GM19467 (cell line): ENCODE data around the gene SMARCA5.
A peak's percentile ranks its signal among the peaks of the same experiment; 100 is the strongest.
"Not testable (repeated sequence)": the region's sequence is repeated elsewhere in the genome, so short reads cannot be mapped to it uniquely, and the experiment has no call there.

Source experiments
- ATAC-seq: cut with Tn5 transposase; IDR thresholded peaks from one replicate; pipeline ENCODE4 v1.9.1; 2021; ENCODE audit warnings: mild to moderate bottlenecking, moderate library complexity; ENCODE audit not compliant: unreplicated experiment

SMARCA5 gene, protein sequence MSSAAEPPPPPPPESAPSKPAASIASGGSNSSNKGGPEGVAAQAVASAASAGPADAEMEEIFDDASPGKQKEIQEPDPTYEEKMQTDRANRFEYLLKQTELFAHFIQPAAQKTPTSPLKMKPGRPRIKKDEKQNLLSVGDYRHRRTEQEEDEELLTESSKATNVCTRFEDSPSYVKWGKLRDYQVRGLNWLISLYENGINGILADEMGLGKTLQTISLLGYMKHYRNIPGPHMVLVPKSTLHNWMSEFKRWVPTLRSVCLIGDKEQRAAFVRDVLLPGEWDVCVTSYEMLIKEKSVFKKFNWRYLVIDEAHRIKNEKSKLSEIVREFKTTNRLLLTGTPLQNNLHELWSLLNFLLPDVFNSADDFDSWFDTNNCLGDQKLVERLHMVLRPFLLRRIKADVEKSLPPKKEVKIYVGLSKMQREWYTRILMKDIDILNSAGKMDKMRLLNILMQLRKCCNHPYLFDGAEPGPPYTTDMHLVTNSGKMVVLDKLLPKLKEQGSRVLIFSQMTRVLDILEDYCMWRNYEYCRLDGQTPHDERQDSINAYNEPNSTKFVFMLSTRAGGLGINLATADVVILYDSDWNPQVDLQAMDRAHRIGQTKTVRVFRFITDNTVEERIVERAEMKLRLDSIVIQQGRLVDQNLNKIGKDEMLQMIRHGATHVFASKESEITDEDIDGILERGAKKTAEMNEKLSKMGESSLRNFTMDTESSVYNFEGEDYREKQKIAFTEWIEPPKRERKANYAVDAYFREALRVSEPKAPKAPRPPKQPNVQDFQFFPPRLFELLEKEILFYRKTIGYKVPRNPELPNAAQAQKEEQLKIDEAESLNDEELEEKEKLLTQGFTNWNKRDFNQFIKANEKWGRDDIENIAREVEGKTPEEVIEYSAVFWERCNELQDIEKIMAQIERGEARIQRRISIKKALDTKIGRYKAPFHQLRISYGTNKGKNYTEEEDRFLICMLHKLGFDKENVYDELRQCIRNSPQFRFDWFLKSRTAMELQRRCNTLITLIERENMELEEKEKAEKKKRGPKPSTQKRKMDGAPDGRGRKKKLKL

DNA sequence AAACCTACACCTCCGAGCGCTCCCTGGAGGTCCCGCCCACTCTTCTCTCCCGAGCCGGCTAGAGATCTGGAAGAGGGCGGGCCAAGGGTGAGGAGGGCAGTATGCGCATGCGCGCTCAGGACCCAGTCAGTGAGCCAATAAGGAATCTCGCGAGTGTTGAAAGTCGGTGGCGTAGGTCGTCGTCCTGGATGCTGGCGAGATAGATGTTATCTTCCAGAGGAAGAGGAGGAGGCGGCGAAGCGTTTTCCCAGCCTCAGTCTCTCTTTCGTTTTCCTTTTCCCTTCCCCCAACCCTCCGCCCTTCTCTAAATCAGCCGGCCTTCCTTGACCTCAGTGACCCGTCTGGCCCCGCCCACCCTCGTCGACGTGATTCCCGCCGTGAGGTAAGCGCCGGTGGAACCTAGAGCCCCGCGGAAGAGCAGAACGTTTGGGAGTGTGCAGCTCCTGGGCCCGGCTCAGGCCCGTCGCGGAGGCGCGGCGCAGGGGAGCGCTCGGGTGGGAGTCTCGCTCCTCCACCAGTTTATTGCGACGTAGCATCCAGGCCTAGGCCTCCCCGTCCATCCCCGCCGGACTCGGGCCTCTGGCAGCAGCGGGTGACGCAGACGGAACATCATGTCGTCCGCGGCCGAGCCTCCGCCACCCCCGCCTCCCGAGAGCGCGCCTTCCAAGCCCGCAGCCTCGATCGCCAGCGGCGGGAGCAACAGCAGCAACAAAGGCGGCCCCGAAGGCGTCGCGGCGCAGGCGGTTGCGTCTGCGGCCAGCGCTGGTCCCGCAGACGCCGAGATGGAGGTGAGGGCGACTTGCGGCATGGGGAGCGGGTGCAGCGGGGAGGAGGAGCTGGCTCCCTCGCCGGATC, at the start of gene SMARCA5:
SMARCA5 (plus strand) TSS at position 389 of the 855 bp plus-strand sequence; CDS start at position 612, 223 bp downstream.
- peak; percentile 89 for ATAC-seq

DNA sequence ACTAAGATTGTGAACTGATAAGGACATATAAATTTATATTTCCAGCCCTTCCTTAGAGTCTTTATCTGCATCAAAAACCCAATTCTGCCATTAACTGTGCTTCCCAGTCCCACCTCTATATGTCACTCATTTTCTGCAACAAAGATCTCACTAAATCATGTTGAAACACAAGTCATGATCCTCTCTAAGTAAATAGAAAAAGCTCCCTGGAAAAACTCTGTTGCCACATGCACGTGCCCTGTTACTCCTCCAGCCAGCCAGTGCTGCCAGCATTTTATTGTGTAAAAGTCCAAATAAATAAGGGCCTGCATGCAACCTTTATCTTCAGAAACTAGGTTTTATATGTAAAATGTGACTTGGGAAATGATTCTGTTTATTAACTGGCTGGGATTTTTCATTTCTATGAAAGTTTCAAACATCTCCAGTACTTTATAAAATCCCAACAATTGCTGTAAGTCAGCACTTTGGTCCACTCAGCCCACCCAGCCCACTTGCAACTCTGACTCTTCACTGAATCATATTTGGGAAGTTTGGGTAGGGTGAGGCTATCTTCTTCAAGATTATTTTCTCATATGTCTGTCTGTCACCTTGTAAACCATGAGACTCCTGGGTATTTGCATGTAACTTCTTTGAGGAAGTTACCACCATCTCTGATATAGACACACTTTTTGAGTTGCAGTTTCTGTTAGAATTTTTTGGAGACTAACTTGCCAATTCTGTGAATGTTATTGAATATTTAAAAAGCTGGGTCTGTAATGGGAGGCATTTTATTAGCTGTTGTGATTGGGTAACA, 40.0 kb upstream of the SMARCA5 start:
- ATAC-seq, result peak; percentile 58

DNA sequence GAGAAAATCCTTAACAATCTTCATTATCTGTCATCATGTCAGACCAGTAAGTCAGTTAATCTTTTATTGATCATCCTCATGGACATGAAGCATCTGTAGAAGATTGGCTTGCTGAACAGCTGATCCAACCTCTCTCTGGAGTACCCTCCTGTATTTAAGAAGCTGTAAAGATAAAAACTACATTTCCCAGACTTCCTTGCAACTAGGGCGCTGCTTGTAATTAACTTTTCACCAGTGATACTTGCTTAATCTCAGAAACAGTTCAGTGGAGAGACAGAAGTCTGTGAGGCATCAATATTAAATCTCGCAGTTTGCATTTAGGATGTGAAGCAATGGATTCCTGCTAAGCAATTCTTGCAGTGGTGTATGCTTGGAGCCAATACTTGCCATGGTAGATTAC, 36.0 kb upstream of the SMARCA5 start:
- no peak for ATAC-seq

DNA sequence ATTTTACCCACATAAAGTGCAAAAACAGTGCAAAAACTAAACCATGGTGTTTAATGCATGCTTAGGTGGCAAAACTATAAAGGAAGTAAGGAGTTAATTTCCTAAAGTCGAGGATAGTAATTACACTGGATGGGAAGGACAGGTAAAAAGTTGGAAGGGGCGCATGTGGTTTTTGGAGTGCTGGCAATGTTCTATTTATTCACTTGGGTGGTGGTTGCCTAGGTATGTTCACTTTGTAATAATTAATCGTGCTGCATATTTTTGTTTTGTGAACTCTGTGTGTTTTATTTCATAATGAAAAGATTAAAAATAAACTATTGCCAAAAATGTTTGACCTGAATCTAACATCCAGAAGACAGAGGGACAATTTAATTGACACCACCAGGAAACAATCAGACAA, 32.1 kb upstream of the SMARCA5 start:
- ATAC-seq, result no peak

DNA sequence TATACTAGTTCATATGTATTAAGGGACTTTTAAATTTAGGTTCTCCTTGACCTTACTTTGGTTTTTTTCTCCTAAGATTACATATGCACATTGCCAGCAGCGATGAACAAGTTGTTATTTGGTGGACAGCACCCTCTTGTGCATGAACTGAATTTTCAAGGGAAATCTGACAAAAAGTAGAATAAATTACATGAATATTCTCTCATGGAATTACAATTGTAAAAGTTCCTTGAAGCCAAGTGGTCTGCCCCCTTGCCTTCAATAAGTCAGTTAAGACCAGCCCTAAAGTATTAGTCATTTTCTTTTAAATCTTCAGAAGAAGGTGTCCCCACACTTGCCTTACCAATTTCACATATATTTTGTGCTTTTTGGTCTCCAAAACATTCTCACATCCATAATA, 30.7 kb upstream of the SMARCA5 start:
- ATAC-seq, result peak; percentile 66

DNA sequence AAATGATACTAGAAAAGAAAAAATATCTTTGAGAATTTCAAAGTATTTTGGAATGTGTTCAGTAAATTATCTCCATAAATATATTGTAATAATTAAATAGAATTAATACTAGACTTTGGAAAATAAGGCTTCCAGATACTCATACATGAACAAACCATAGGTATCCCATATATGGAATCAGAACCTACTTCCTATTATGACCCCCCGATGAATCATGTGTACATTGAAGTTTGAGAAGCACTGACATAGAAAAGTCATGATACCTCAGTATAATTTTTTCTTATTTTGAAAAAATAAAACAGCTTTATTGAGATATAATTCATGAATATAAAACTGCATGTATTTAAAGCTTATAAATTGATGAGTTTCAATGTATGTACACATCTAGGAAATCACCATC, 27.2 kb upstream of the SMARCA5 start:
- no peak for ATAC-seq

DNA sequence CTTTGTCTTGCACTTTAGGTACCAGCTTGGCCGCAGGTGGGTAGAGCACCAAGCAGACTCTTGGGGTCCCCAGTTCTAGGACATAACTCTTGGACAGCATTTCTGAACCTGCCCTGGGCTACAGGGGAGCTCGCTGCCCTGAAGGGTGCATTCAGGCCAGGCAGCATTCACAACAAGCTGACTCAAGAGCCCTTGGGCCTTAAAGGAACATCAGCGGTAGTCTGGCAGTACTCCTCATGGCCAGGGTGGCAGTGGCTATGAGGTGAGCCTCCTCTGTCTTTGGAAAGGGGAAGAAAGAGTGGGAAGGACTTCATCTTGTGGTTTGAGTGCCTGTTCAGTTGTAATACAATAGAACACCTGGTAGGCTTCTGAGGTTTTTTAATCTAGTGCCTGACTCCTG, 24.8 kb upstream of the SMARCA5 start:
- no peak for ATAC-seq

DNA sequence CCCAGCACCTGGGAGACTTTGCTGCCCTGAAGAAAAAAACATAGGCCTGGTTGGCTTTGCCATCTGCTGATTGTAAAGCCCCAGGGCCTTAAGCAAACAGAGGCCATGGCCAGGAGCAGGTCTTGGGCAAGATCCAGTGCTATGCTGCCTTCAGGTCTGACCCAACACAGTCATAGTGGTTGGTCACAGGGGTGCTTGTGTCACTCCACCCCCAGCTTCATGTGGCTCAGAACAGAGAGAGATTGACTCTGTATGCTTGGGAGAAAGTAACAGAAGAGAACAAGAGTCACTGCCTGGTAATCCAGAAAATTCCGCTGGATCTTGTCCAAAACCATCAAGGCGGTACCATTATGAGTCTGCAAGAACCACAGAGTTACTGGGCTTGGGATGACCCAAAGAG, 24.4 kb upstream of the SMARCA5 start:
- no peak for ATAC-seq

DNA sequence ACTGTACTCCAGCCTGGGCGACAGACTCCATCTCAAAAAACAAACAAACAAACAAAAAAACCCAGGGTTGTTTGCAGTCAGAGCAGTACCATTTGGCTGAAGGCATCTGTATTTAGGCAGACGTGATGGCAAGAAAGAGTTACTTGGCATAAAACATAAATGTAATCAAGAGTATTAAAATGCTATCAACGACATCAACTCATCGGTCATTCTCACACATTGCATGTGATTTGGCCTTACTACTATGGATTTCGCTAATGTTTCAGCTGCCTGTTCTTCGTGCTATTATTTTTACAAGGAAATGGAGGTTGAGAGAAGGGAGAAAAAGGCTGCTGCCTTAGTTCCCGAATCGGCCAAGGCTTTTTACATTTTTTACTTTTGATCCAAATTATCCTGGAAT, 15.5 kb upstream of the SMARCA5 start:
- ATAC-seq, result no peak

DNA sequence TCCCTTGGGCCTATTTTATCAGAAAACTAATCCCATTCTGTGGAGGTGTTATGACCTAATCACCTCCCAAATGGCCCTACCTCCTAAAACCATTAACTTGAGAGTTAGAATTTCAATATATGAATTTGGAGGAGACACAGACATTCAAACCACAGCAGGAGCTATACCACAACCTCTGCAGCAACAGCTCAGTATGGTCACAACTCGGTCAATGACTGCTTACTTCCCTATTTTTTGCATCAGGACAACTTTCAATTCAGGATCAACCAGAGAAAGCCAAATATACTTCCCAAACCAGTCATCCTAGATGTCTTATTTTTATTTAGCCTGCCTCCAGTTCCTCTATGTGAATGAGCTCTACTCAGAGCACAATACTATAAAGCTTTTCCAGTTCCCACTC, 11.3 kb upstream of the SMARCA5 start:
- no peak for ATAC-seq

DNA sequence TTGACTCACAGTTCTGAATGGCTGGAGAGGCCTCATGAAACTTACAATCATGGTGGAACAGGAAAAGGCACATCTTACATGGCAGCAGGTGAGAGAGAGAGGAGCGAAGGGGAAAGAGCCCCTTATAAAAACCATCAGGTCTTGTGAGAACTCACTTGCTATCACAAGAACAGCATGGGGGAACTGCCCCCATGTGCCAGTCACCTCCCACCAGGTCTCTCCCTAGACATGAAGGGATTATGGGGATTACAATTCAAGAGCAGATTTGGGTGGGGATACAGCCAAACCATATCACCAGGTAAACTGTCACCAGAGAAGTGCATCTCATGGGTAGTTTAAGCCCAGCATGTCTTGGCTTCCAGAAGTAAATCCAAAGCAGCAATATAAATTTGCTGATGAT, 7.5 kb upstream of the SMARCA5 start:
- ATAC-seq, result no peak

DNA sequence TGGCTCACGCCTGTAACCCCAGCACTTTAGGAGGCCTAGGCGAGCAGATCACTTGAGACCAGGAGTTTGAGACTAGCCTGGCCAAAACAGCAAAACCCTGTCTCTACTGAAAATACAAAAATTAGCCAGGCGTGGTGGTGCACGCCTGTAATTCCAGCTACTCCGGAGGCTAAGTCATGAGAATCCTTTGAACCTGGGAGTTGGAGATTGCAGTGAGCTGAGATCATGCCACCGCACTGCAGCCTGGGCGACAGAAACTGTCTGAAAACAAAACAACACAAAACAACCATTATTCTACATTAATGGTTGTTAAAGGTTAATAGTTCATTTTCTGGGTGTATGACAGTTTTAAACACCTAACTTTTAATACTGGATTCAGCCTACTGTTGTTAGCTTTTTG, 1.6 kb upstream of the SMARCA5 start:
- ATAC-seq, result no peak

DNA sequence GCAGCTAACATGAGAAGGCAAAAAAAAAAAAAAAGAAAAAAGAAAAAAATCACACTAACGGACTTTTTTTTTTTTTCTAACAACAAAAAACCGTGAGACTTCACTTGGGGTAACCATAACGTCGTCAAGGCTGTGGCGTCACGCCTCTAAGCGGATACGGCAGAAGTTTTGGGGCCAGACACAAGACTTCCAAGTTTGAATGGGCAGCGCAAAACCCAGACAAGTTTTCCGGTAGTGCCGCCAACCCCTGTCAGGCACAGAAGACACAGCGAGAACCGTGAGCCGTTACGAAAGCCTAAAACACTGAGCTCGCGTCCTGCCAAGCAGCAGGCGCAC, 556 bp upstream of the SMARCA5 start:
- ATAC-seq, result peak; percentile 36

DNA sequence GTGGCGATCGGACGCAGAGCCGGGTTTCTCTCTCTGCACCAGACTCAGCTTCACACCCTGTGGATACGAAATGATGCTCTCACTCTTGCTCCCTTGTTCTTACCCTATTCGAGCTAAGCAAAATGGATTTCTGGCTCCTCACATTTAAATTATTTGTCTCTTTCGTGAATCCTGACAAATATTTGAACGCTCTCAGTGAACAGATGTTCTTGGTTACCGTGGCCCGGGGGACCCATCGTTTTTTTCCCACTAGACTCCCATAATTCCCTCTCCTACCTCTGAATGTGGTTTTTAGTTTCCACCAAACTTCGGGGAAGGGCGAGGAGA, 630 bp downstream of the SMARCA5 start:
- ATAC-seq, result no peak

DNA sequence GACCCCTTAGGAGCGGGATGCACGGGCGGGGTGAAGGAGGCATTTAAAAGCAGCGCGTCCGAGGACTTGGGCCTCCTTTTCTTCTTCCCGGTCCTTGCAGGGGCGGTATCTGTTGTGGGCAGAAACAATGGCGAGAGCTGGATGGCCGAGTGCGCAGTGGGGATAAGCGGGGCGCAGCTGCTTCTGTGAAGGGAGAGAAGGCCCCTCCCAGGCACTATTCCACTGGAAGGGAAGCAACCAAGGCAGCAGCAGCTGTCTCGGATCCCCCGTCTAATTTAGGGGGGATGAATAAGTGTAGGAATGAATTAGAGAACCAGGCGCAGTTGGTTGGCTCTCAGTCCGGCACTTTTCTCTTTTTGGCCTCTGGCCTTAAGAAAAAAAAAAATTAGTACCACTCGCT, 995 bp downstream of the SMARCA5 start:
- ATAC-seq, result no peak

DNA sequence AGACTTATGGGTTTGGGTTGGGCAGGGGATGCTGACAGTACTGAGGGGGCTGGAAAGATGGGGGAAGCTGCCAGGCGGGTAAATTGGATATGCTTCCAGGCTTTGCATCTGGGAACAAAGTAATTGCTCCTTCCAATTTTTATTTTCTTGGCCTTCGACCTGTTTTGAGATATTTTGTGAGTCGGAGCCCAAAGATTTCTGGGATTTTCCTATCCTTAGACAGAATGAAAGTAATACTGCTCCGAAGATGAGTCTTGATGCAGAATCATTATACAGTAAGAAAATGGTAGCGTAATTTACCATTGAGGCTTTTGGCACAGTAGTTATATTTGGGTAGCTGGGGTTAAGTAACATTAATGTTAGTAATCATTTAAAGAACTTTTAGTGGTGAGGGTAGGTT, 1.4 kb downstream of the SMARCA5 start:
- no peak for ATAC-seq

DNA sequence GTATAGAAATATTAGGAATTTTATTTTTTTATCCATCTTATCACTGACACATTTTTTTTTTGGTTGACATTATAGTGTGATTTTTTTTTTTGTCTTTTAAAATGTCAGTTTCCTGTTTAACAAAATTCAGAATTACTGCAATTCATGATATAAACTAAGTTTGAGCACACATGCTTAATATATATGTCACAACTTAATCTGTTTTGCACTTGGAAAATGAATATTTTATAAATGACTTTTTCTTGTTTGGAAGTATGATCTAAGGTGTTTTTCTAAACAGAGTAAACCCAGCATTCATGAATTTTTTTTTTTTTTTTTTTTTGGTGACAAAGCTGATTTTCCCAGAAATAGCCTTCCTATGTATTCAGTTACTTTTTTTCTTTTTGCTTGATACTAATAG, 2.4 kb downstream of the SMARCA5 start:
- ATAC-seq, result no peak

DNA sequence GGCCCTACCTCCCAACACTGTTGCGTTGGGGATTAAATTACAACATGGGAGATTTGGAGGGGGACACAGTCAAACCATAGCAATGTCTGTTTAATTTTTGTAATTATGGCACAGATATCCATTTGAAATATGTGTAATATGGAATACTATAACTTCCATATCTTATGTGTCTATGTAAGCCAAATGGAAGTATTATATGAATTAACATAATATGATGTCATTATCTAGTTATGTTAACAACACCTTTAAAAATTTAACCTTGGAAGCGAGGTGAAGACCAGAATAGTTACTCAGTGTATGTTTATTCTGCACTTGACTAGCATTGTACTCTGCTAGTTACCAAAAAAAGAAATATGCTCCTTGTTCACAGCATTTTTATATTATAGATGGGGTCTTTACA, 4.3 kb downstream of the SMARCA5 start:
- no peak for ATAC-seq

DNA sequence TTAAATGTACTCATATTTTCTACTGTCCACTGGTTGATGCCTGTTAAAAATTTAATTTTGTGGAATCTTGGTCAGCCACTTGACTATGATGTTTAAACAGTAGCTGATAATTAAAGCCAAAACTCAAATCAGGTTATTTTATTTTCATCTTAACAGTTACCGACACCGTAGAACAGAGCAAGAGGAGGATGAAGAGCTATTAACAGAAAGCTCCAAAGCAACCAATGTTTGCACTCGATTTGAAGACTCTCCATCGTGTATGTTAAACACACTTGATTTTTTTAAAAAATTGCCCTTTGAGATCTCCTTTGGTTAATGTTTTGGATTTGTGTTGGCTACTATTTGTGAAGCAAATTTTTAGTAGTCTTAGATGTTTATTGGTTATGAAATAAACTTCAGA, 10.7 kb downstream of the SMARCA5 start:
- no peak for ATAC-seq

DNA sequence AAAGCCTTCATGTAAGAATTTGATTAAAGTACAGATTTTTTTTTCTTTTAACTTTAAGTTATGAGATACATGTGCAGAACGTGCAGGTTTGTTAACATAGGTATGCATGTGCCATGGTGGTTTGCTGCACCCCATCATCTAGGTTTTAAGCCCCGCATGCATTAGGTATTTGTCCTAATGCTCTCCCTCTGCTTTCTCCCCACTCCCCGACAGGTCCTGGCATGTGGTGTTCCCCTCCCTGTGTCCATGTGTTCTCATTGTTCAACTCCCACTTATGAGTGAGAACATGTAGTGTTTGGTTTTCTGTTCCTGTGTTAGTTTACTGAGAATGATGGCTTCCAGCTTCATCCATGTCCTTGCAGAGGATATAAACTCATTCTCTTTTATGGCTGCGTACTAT, 14.5 kb downstream of the SMARCA5 start:
- not testable (repeated sequence) for ATAC-seq
